Naive thymus-derived CD4-positive, alpha-beta T cell (primary cell): ENCODE results near the gene TTC34. TPM values are rescaled to one million over a fixed set of nuclear protein-coding genes. Genes with fewer than 3 reads are reported as not detected.

ENCODE experiments used
- ATAC-seq: fragments of 150-1000 bp; cut with Tn5 transposase; 2 replicates; pipeline ENCODE4 v1.10.0; 2021; ENCODE audit warnings: mild to moderate bottlenecking, moderate library complexity
- CTCF ChIA-PET: fragments of 350-600 bp; sonication (Branson Sonifier 250); formaldehyde crosslinking; loops from one replicate; lab custom pipeline; 2021; ENCODE audit warnings: antibody characterized with exemption; lab: Charles Lee
- POLR2A ChIA-PET: fragments of 350-600 bp; sonication (Branson Sonifier 250); formaldehyde crosslinking; loops from one replicate; lab custom pipeline; 2021; ENCODE audit warnings: antibody characterized with exemption, inconsistent platforms; lab: Charles Lee
- DNase-seq, 9 donors: peaks; one replicate each; pipeline versions ENCODE4 v3.0.0 to v3.0.0-alpha.2; 2020 to 2022; ENCODE audit warnings: mixed read lengths in 1 of 9
- H3K27ac ChIP-seq: one replicate; pipeline ENCODE4 v1.7.0; 2013; ENCODE audit warnings: mild to moderate bottlenecking, low read depth, low read length, moderate library complexity
- H3K27me3 ChIP-seq, 2 donors: one replicate each; pipeline ENCODE4 v1.7.0; 2013; ENCODE audit warnings: low read length in 2 of 2, mild to moderate bottlenecking in 2 of 2, moderate library complexity in 2 of 2; ENCODE audit not compliant: control insufficient read depth in 2 of 2, insufficient read depth in 2 of 2
- H3K36me3 ChIP-seq, 3 experiments: 1 replicate in 2 of 3; 2 replicates in 1 of 3; pipeline ENCODE4 v1.7.0; 2013; ENCODE audit warnings: low read length in 3 of 3, mild to moderate bottlenecking in 3 of 3, moderate library complexity in 1 of 3; ENCODE audit not compliant: insufficient read depth in 3 of 3, control insufficient read depth in 2 of 3
- H3K4me1 ChIP-seq, 2 donors: one replicate each; pipeline ENCODE4 v1.7.0; 2013; ENCODE audit warnings: low read length in 2 of 2, mild to moderate bottlenecking in 2 of 2, moderate library complexity in 1 of 2; ENCODE audit not compliant: control insufficient read depth in 2 of 2, insufficient read depth in 2 of 2
- H3K4me3 ChIP-seq: 2 replicates; pipeline ENCODE4 v1.7.0; 2013; ENCODE audit warnings: mild to moderate bottlenecking, low read length
- H3K9me3 ChIP-seq, 3 experiments: 1 replicate in 2 of 3; 2 replicates in 1 of 3; pipeline ENCODE4 v1.7.0; 2013; ENCODE audit warnings: low read length in 3 of 3; ENCODE audit not compliant: control insufficient read depth in 2 of 3
- H3K27ac Mint-ChIP-seq, 9 donors: one replicate each; pipeline ENCODE4 v1.8.0; 2020 to 2022; ENCODE audit warnings: mixed read lengths in 9 of 9, mild to moderate bottlenecking in 8 of 9, moderate library complexity in 5 of 9, inconsistent platforms in 2 of 9
- H3K27me3 Mint-ChIP-seq, 5 donors: one replicate each; pipeline ENCODE4 v1.8.0; 2021 to 2022; ENCODE audit warnings: mixed read lengths in 5 of 5, mild to moderate bottlenecking in 1 of 5
- H3K36me3 Mint-ChIP-seq, 5 donors: one replicate each; pipeline ENCODE4 v1.8.0; 2020 to 2022; ENCODE audit warnings: mixed read lengths in 5 of 5, mild to moderate bottlenecking in 3 of 5, inconsistent platforms in 1 of 5
- H3K4me1 Mint-ChIP-seq, 7 donors: one replicate each; pipeline ENCODE4 v1.8.0; 2020 to 2022; ENCODE audit warnings: mixed read lengths in 7 of 7, mild to moderate bottlenecking in 3 of 7, inconsistent platforms in 1 of 7
- H3K4me3 Mint-ChIP-seq, 10 donors: one replicate each; pipeline ENCODE4 v1.8.0; 2020 to 2022; ENCODE audit warnings: mild to moderate bottlenecking in 10 of 10, mixed read lengths in 10 of 10, moderate library complexity in 6 of 10, inconsistent platforms in 2 of 10
- H3K9me3 Mint-ChIP-seq, 11 donors: one replicate each; pipeline ENCODE4 v1.8.0; 2020 to 2022; ENCODE audit warnings: mixed read lengths in 11 of 11, mild to moderate bottlenecking in 4 of 11, inconsistent platforms in 1 of 11, moderate library complexity in 1 of 11
- intact Hi-C, 2 donors: fragments of 100-400 bp; cut with micrococcal nuclease; formaldehyde crosslinking; loops; one replicate each; pipeline ENCODE4 v1.15.1; 2023
- polyA plus RNA-seq, 2 donors: library from polyadenylated mRNA; unstranded; fragments of 300-500 nt; fragmentation: Illumina TruSeq; gene quantifications; one replicate each; pipeline ENCODE4 v1.2.3, GENCODE V29; 2021
- total RNA-seq, 6 experiments: library from RNA in 5 of 6; stranded (reverse) in 5 of 6; gene quantifications; 1 replicate in 5 of 6; 2 replicates in 1 of 6; pipeline ENCODE4 v1.2.3 and lab custom pipeline; 2021 to 2026

Gene TTC34
- total and polyA plus RNA-seq, 7 experiments from 2014 or later = 0.28 to 8.0 (median 2.1) TPM

DNA sequence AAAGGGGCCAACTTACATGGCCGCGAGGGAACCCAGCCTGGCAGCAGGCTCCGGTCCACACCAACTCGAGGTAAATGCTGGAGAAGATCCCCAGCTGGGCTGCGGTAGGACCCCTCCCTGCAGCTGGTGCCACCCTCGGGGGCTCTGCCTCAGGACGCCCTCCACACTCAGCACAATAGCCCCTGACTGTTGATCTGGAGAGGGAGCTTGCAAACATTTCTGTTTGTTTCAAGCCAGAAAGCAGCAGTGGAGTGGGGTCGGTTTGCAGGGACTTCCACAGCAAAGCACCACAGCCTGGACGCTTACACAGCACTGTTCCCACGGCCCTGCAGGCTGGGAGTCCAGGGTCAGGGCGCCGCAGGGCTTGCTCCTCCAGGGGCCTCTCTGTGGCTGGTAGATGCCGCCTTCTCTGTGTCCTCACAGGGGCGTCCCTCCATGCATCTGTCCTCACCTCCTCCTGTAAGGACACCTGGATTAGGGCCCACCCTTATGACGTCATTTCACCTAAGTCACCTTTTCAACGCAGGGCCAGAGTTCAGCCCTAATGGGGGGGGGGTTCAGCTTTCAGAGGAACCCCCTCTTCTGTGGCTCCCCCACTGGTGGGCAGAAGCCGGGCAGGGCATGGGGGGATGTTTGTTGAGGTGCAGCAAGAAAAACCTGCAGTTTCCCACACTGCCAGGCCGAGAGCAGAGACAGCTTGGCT, 24.1 kb upstream of the TTC34 start:
- Histone ChIP-seq H3K36me3 (no peaks in the 10 kb centered on the region), H3K27ac (no peak overlapping the region), H3K4me1 (peaks cover 0 to 12% of the 10 kb centered on the region in 2 donors), H3K4me3 (no peak overlapping the region), H3K9me3 (peaks cover 0 to 14% (median 0%) of the 10 kb centered on the region in 3 experiments), H3K27me3 (no peaks in the 10 kb centered on the region)
- POLR2A ChIA-PET = no interaction called here
- DNase-seq (no peak), ATAC-seq (no peak)
- peaks cover 0 to 10% (median 4%) of the 10 kb centered on the region in 11 donors for H3K9me3 Mint-ChIP-seq
- CTCF ChIA-PET = interaction anchor here (0.8 to 1.1 kb wide), 2 partner anchors 15 to 904 kb away, joined by 4 read pairs; no protein-coding TSS in a partner anchor
- no peaks in the 10 kb centered on the region for H3K36me3 Mint-ChIP-seq
- H3K4me1 Mint-ChIP-seq = peaks cover 0 to 6% (median 4%) of the 10 kb centered on the region in 7 donors
- H3K27ac Mint-ChIP-seq = no peak overlapping the region
- H3K4me3 Mint-ChIP-seq = no peak overlapping the region
- intact Hi-C loops = no loop called here
- peaks cover 0 to 5% (median 0%) of the 10 kb centered on the region in 5 donors for H3K27me3 Mint-ChIP-seq

DNA sequence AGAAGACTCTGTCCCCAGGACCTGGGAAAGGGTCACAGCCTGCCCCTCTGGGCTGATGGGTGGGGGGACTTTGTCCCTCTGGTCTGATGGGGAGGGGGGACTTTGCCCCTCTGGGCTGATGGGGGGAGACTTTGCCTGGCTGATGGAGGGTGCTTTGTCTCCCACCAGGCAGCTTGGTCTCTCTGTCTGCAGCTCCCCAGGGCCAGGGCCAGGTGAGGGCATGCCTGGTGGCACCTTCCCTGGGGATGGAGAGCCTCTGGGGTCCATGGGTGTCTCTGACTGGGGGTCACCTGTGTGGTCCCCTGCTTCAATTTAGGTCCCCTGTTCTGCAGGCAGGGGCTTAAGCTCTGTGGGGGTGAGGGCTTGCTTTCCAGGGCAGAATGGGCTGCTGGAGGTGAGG, 23.5 kb upstream of the TTC34 start:
- H3K27me3 ChIP-seq = no peaks in the 10 kb centered on the region
- H3K4me3 ChIP-seq = no peak overlapping the region
- H3K27me3 Mint-ChIP-seq = peaks cover 0 to 5% (median 0%) of the 10 kb centered on the region in 5 donors
- no peak for DNase-seq
- peaks cover 0 to 6% (median 4%) of the 10 kb centered on the region in 7 donors for H3K4me1 Mint-ChIP-seq
- ChIA-PET CTCF (interaction anchor here (0.8 to 1.1 kb wide), 2 partner anchors 16 to 905 kb away, joined by 4 read pairs; no protein-coding TSS in a partner anchor), POLR2A (no interaction called here)
- H3K4me3 Mint-ChIP-seq = no peak overlapping the region
- H3K9me3 Mint-ChIP-seq = peaks cover 0 to 10% (median 4%) of the 10 kb centered on the region in 11 donors
- H3K9me3 ChIP-seq = peaks cover 0 to 14% (median 0%) of the 10 kb centered on the region in 3 experiments
- H3K27ac ChIP-seq = no peak overlapping the region
- intact Hi-C loops = loop anchor here in 1 of 2 donors (5.0 kb wide), 1 partner anchor 97 kb away; no protein-coding TSS in a partner anchor
- no peak overlapping the region for H3K27ac Mint-ChIP-seq
- H3K36me3 ChIP-seq = no peaks in the 10 kb centered on the region
- no peaks in the 10 kb centered on the region for H3K36me3 Mint-ChIP-seq
- no peak for ATAC-seq
- H3K4me1 ChIP-seq = peaks cover 0 to 12% of the 10 kb centered on the region in 2 donors

- CTCF ChIA-PET = interaction anchor here (0.7 kb wide), 1 partner anchor 136 kb away, joined by 3 read pairs; no protein-coding TSS in a partner anchor
- Mint-ChIP-seq H3K27ac (peak overlapping the region in 2 of 9 donors; percentile 10 to 38), H3K4me3 (no peak overlapping the region), H3K27me3 (peaks cover 0 to 5% (median 0%) of the 10 kb centered on the region in 5 donors), H3K36me3 (no peaks in the 10 kb centered on the region), H3K9me3 (peaks cover 0 to 10% (median 4%) of the 10 kb centered on the region in 11 donors), H3K4me1 (peaks cover 0 to 6% (median 4%) of the 10 kb centered on the region in 7 donors)
- Histone ChIP-seq H3K27ac (no peak overlapping the region), H3K4me1 (peaks cover 0 to 12% of the 10 kb centered on the region in 2 donors), H3K9me3 (peaks cover 0 to 14% (median 0%) of the 10 kb centered on the region in 3 experiments), H3K4me3 (no peak overlapping the region), H3K36me3 (no peaks in the 10 kb centered on the region), H3K27me3 (no peaks in the 10 kb centered on the region)
- ATAC-seq (no peak), DNase-seq (peak in 1 of 9 donors; percentile 7)
- intact Hi-C loops = loop anchor here in 1 of 2 donors (5.0 kb wide), 1 partner anchor 98 kb away; no protein-coding TSS in a partner anchor
- POLR2A ChIA-PET = no interaction called here
Measured at GRCh38 chr1:2823921-2824610, 22.6 kb upstream of the TTC34 start.

DNA sequence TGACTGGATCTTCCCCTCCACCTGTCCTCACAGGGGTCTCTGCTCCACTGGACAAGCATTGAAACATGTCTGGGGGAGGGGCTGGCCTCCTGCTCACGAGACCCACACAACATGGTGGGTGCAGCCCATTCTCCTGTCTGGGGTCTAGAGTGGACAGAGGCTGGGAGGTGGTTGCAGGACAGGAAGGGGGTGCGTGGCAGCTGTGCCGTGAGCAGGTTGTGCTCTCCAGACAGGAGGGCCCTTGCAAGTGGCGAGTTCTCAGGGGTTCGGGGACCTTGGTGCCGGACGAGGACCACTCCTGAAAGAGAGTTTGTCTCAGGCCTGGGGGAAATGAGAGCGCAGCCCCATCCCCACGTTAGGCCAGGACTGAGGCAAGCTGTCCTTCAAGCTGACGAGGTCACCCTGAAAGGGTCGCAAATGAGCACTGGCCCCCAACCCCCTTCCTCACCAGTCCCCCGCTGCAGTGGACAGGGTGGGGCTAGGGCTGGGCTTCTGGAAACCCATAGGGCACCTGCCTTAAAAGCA, 21.2 kb upstream of the TTC34 start:
- Mint-ChIP-seq H3K27me3 (peaks cover 0 to 5% (median 0%) of the 10 kb centered on the region in 5 donors), H3K4me3 (no peak overlapping the region), H3K36me3 (no peaks in the 10 kb centered on the region), H3K9me3 (peaks cover 0 to 5% (median 3%) of the 10 kb centered on the region in 11 donors), H3K27ac (no peak overlapping the region), H3K4me1 (peaks cover 0 to 6% (median 4%) of the 10 kb centered on the region in 7 donors)
- intact Hi-C loops = loop anchor here (1.0 to 5.0 kb wide), 2 partner anchors 18 to 100 kb away; no protein-coding TSS in a partner anchor
- Histone ChIP-seq H3K4me3 (no peak overlapping the region), H3K9me3 (peaks cover 0 to 8% (median 0%) of the 10 kb centered on the region in 3 experiments), H3K27ac (no peak overlapping the region), H3K36me3 (no peaks in the 10 kb centered on the region), H3K4me1 (peaks cover 0 to 12% of the 10 kb centered on the region in 2 donors), H3K27me3 (no peaks in the 10 kb centered on the region)
- no peak for DNase-seq
- no peak for ATAC-seq
- ChIA-PET POLR2A (interaction anchor here (0.6 to 1.8 kb wide), 2 partner anchors 17 to 619 kb away, joined by 3 to 13 read pairs; no protein-coding TSS in a partner anchor), CTCF (interaction anchor here (0.8 to 1.6 kb wide), 3 partner anchors 8 to 602 kb away, joined by 3 to 11 read pairs (median 6); no protein-coding TSS in a partner anchor)

DNA sequence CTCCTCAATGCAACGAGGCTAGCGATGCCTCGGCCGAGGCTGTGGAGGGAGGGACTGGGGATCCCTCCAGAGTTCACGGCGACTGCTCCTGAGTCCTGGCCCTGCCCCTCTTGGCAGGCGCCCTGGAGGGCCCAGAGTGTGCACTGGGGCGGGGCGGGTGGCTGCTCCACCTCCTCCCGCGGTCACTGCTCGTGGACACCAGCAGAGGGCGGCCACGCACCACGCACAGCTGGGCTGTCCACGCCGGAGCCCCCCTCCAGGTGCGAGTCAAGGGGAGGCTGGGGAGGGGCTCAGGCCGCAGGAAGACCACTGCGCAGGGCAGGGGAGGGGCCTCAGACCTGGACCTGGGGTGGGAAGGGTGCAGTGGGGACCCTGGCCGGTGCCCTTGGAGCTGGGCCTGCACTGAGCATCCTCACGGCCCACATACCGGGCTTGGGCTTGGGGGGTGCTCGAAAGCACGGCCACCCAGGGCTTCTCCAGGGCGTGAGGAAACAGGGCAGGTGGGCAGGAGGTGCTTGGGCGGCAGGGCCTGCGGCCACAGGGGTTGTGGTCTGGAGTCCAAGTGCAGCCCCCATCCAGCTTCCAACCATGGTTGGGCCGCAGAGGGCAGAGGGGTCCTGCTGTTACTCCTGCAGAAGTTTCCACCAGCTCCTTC, 20.6 kb upstream of the TTC34 start:
- no peaks in the 10 kb centered on the region for H3K36me3 ChIP-seq
- peaks cover 0 to 6% (median 4%) of the 10 kb centered on the region in 7 donors for H3K4me1 Mint-ChIP-seq
- H3K27me3 Mint-ChIP-seq = peaks cover 0 to 5% (median 0%) of the 10 kb centered on the region in 5 donors
- peak overlapping the region in 1 of 10 donors; percentile 37 for H3K4me3 Mint-ChIP-seq
- peak; percentile 22 to 66 (median 53) for DNase-seq
- no peaks in the 10 kb centered on the region for H3K36me3 Mint-ChIP-seq
- H3K4me3 ChIP-seq = no peak overlapping the region
- no peak overlapping the region for H3K27ac Mint-ChIP-seq
- ATAC-seq = peak; percentile 79
- POLR2A ChIA-PET = interaction anchor here (0.6 to 1.8 kb wide), 2 partner anchors 17 to 620 kb away, joined by 3 to 13 read pairs; no protein-coding TSS in a partner anchor
- H3K9me3 Mint-ChIP-seq = peaks cover 0 to 2% (median 0%) of the 10 kb centered on the region in 11 donors
- no peak overlapping the region for H3K27ac ChIP-seq
- intact Hi-C loops = loop anchor here (1.0 to 5.0 kb wide), 2 partner anchors 18 to 100 kb away; no protein-coding TSS in a partner anchor
- peaks cover 0 to 2% (median 0%) of the 10 kb centered on the region in 3 experiments for H3K9me3 ChIP-seq
- H3K27me3 ChIP-seq = no peaks in the 10 kb centered on the region
- peaks cover 0 to 12% of the 10 kb centered on the region in 2 donors for H3K4me1 ChIP-seq
- CTCF ChIA-PET = interaction anchor here (0.8 to 1.6 kb wide), 3 partner anchors 8 to 602 kb away, joined by 3 to 11 read pairs (median 6); no protein-coding TSS in a partner anchor
